ENCODE results near the gene FSTL4. TPM values are rescaled to one million over a fixed set of nuclear protein-coding genes. Genes with fewer than 3 reads are reported as not detected.

The FSTL4 gene
- total and polyA plus RNA-seq, 2 donors (not counting 1 experiment from before 2014, with no cell fraction given) = 0.31 to 6.7 TPM

- ATAC-seq (ENCODE audit: low read depth) (no peak), DNase-seq (no peak)
- Mint-ChIP-seq H3K27ac (no peak overlapping the region), H3K27me3 (peaks cover 29% of the 10 kb centered on the region), H3K4me3 (no peak overlapping the region), H3K9me3 (ENCODE audit: insufficient read depth) (no peaks in the 10 kb centered on the region), H3K4me1 (no peaks in the 10 kb centered on the region)
- Histone ChIP-seq H3K4me3 (ENCODE audit: control extremely low read depth in 1 of 5, extremely low read depth in 1 of 5, insufficient read depth in 1 of 5, low read depth in 2 of 5, low read length in 4 of 5) (no peak overlapping the region), H3K4me1 (ENCODE audit: control insufficient read depth in 2 of 2, insufficient read depth in 2 of 2, low read length in 2 of 2) (no peaks in the 10 kb centered on the region), H3K9ac (ENCODE audit: low read length) (no peak overlapping the region), H3K27ac (ENCODE audit: low read length in 2 of 2) (no peak overlapping the region), H3K79me2 (ENCODE audit: control insufficient read depth, insufficient read depth, low read length) (no peaks in the 10 kb centered on the region), H2AFZ (ENCODE audit: insufficient read depth, low read depth, low read length, poor library complexity, severe bottlenecking) (no peak overlapping the region), H3K9me3 (ENCODE audit: control extremely low read depth in 1 of 3, control insufficient read depth in 2 of 3, insufficient read depth in 1 of 3, low read length in 2 of 3) (no peaks in the 10 kb centered on the region), H3K36me3 (replicated peaks in 1 of 2; ENCODE audit: control extremely low read depth in 1 of 2, control insufficient read depth in 1 of 2, extremely low read depth in 1 of 2, insufficient read depth in 2 of 2, low read length in 1 of 2) (no peaks in the 10 kb centered on the region), H3K27me3 (replicated peaks in 1 of 4; ENCODE audit: control extremely low read depth in 1 of 4, control insufficient read depth in 3 of 4, insufficient read depth in 4 of 4, low read length in 3 of 4) (peaks cover 0 to 5% (median 2%) of the 10 kb centered on the region in 4 experiments), H4K20me1 (ENCODE audit: control insufficient read depth, insufficient read depth, low read length, poor library complexity, severe bottlenecking) (no peaks in the 10 kb centered on the region), H3K4me2 (replicated peaks; ENCODE audit: low read depth, low read length, poor library complexity, severe bottlenecking) (no peak overlapping the region)
- 92% methylated on average over 9 of the region's 9 CpGs for WGBS (ENCODE audit: insufficient coverage)
- ChIA-PET CTCF (no interaction called here), POLR2A (no interaction called here)
- TF ChIP-seq CTCF (IDR thresholded peaks at IDR 0.05) = no peak
- TF ChIP-seq EZH2 (IDR thresholded peaks at IDR 0.05; ENCODE audit: borderline replicate concordance, insufficient read depth, low read depth, low read length, poor library complexity, severe bottlenecking) = no peak
- intact Hi-C loops (cut with micrococcal nuclease) = no loop called here
Measured at GRCh38 chr5:133384903-133385302, 227.4 kb downstream of the FSTL4 start.

GRCh38 chr5:133384120-133384855, 228.1 kb downstream of the FSTL4 start:
- H4K20me1 ChIP-seq (ENCODE audit: control insufficient read depth, insufficient read depth, low read length, poor library complexity, severe bottlenecking) = no peaks in the 10 kb centered on the region
- ChIA-PET CTCF (no interaction called here), POLR2A (no interaction called here)
- no peak overlapping the region for H3K4me2 ChIP-seq (replicated peaks; ENCODE audit: low read depth, low read length, poor library complexity, severe bottlenecking)
- no peaks in the 10 kb centered on the region for H3K4me1 ChIP-seq (ENCODE audit: control insufficient read depth in 2 of 2, insufficient read depth in 2 of 2, low read length in 2 of 2)
- TF ChIP-seq CTCF (IDR thresholded peaks at IDR 0.05) = no peak
- no peak for TF ChIP-seq EZH2 (IDR thresholded peaks at IDR 0.05; ENCODE audit: borderline replicate concordance, insufficient read depth, low read depth, low read length, poor library complexity, severe bottlenecking)
- H3K27ac ChIP-seq (ENCODE audit: low read length in 2 of 2) = no peak overlapping the region
- no peaks in the 10 kb centered on the region for H3K79me2 ChIP-seq (ENCODE audit: control insufficient read depth, insufficient read depth, low read length)
- H2AFZ ChIP-seq (ENCODE audit: insufficient read depth, low read depth, low read length, poor library complexity, severe bottlenecking) = no peak overlapping the region
- H3K27me3 Mint-ChIP-seq = peaks cover 32% of the 10 kb centered on the region
- H3K4me3 ChIP-seq (ENCODE audit: control extremely low read depth in 1 of 5, extremely low read depth in 1 of 5, insufficient read depth in 1 of 5, low read depth in 2 of 5, low read length in 4 of 5) = no peak overlapping the region
- no peak overlapping the region for H3K27ac Mint-ChIP-seq
- ATAC-seq (ENCODE audit: low read depth) (no peak), DNase-seq (no peak)
- H3K4me1 Mint-ChIP-seq = no peaks in the 10 kb centered on the region
- H3K27me3 ChIP-seq (replicated peaks in 1 of 4; ENCODE audit: control extremely low read depth in 1 of 4, control insufficient read depth in 3 of 4, insufficient read depth in 4 of 4, low read length in 3 of 4) = peaks cover 0 to 3% (median 2%) of the 10 kb centered on the region in 4 experiments
- intact Hi-C loops (cut with micrococcal nuclease) = no loop called here
- no peak overlapping the region for H3K9ac ChIP-seq (ENCODE audit: low read length)
- H3K9me3 Mint-ChIP-seq (ENCODE audit: insufficient read depth) = no peaks in the 10 kb centered on the region
- no peaks in the 10 kb centered on the region for H3K9me3 ChIP-seq (ENCODE audit: control extremely low read depth in 1 of 3, control insufficient read depth in 2 of 3, insufficient read depth in 1 of 3, low read length in 2 of 3)
- WGBS (ENCODE audit: insufficient coverage) = 85% methylated on average over 11 of the region's 12 CpGs
- no peaks in the 10 kb centered on the region for H3K36me3 ChIP-seq (replicated peaks in 1 of 2; ENCODE audit: control extremely low read depth in 1 of 2, control insufficient read depth in 1 of 2, extremely low read depth in 1 of 2, insufficient read depth in 2 of 2, low read length in 1 of 2)
- no peak overlapping the region for H3K4me3 Mint-ChIP-seq

Measured in B cell (primary cell).